Measurements from ENCODE around the gene MTHFD1.

The MTHFD1 gene

DNA sequence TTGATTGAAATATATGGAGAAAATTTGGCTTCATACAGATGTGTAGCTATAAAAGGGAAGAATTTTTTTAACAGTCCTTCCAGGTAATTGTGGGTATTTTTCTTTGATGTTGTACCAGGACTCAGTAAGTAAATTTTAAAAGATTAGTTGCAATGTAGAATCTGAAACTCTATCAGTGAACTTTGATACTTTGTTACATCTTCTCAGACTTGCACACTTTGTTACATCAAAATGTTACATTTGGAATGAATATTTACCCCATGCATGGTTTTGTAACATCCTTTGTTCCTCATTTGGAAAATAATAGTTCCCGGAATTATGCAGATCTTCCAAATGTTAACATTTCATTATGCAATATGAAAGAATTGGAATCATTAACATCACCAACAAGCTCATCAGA, 13.8 kb downstream of the MTHFD1 start:
- TF ChIP-seq FOXP2 (optimal IDR thresholded peaks at IDR 0.05; ENCODE audit: borderline replicate concordance, extremely low read depth, extremely low read length, insufficient read depth) (no peak), POLR2AphosphoS5 (IDR thresholded peaks at IDR 0.05; ENCODE audit: low read depth, low read length) (no peak), SIN3A (IDR thresholded peaks at IDR 0.05; ENCODE audit: borderline replicate concordance, insufficient read depth, low read length) (no peak), TAF1 (IDR thresholded peaks at IDR 0.05; ENCODE audit: borderline replicate concordance, insufficient read depth, low read length) (no peak)
- TF ChIP-seq, protein P1, sequence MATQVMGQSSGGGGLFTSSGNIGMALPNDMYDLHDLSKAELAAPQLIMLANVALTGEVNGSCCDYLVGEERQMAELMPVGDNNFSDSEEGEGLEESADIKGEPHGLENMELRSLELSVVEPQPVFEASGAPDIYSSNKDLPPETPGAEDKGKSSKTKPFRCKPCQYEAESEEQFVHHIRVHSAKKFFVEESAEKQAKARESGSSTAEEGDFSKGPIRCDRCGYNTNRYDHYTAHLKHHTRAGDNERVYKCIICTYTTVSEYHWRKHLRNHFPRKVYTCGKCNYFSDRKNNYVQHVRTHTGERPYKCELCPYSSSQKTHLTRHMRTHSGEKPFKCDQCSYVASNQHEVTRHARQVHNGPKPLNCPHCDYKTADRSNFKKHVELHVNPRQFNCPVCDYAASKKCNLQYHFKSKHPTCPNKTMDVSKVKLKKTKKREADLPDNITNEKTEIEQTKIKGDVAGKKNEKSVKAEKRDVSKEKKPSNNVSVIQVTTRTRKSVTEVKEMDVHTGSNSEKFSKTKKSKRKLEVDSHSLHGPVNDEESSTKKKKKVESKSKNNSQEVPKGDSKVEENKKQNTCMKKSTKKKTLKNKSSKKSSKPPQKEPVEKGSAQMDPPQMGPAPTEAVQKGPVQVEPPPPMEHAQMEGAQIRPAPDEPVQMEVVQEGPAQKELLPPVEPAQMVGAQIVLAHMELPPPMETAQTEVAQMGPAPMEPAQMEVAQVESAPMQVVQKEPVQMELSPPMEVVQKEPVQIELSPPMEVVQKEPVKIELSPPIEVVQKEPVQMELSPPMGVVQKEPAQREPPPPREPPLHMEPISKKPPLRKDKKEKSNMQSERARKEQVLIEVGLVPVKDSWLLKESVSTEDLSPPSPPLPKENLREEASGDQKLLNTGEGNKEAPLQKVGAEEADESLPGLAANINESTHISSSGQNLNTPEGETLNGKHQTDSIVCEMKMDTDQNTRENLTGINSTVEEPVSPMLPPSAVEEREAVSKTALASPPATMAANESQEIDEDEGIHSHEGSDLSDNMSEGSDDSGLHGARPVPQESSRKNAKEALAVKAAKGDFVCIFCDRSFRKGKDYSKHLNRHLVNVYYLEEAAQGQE (IDR thresholded peaks at IDR 0.05; ENCODE audit: insufficient read depth in 1 of 2, low read depth in 2 of 2, low read length in 2 of 2) = no peak

GRCh38 chr14:64405295-64405694, 17.1 kb downstream of the MTHFD1 start:
- TF ChIP-seq FOXP2 (optimal IDR thresholded peaks at IDR 0.05; ENCODE audit: borderline replicate concordance, extremely low read depth, extremely low read length, insufficient read depth) = no peak
- TF ChIP-seq SIN3A (IDR thresholded peaks at IDR 0.05; ENCODE audit: borderline replicate concordance, insufficient read depth, low read length) = no peak
- no peak for TF ChIP-seq TAF1 (IDR thresholded peaks at IDR 0.05; ENCODE audit: borderline replicate concordance, insufficient read depth, low read length)
- TF ChIP-seq, protein P1 (IDR thresholded peaks at IDR 0.05; ENCODE audit: insufficient read depth in 1 of 2, low read depth in 2 of 2, low read length in 2 of 2) = no peak
- TF ChIP-seq POLR2AphosphoS5 (IDR thresholded peaks at IDR 0.05; ENCODE audit: low read depth, low read length) = no peak

DNA sequence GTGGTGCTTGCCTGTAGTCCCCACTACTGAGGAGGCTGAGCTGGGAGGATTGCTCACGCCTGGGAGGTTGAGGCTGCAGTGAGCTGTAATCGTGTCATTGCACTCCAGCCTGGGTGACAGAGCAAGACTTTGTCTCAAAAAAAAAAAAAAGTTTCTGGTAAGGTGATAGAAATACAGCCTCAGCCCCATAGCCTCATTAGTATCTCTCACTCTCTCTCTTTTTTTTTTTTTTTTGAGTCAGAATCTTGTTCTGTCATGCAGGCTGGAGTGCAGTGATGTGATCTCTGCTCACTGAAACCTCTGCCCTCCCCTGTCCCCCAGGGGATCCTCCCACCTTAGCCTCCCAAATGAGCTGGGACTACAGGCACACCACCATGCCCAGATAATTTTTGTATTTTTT, 19.2 kb downstream of the MTHFD1 start:
- TF ChIP-seq, protein P1 (IDR thresholded peaks at IDR 0.05; ENCODE audit: insufficient read depth in 1 of 2, low read depth in 2 of 2, low read length in 2 of 2) = no peak

DNA sequence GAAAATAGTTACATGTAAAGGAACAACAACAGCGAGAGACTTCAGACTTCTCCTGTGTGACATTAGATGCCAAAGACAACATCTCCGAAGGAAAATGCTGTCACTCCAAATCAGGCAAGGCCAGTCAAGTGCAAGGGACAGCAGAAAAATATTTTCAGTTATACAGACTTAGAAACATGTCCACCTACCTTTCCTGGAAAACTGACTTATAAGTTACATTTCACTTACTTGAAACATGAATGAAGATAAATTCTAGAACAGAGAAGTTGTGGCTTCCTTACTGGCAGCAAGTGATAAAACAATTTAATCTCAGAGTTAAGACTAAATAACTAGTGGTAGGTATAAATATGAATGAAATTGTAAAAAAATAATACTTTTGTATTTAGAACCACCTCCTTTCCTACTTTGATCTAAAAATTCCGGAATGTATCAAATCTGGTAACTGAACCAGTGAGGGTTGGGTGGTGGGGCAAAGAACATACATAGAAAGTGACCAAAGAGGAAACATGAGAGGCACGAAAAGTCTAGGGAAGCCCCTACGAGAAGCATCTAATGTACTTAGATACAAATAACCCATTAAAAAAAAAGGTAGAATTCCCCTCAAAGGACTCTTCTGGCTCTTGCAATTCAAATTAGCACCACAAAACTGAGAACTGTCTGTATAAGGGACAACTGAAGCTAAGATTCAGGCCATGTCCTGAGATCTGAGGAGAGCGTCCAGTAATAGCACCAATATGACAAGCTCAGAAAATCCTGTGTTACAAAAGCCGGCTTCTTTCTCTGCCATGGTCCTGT, 21.2 kb downstream of the MTHFD1 start:
- TF ChIP-seq POLR2AphosphoS5 (IDR thresholded peaks at IDR 0.05; ENCODE audit: low read depth, low read length) (no peak), FOXP2 (optimal IDR thresholded peaks at IDR 0.05; ENCODE audit: borderline replicate concordance, extremely low read depth, extremely low read length, insufficient read depth) (no peak)

DNA sequence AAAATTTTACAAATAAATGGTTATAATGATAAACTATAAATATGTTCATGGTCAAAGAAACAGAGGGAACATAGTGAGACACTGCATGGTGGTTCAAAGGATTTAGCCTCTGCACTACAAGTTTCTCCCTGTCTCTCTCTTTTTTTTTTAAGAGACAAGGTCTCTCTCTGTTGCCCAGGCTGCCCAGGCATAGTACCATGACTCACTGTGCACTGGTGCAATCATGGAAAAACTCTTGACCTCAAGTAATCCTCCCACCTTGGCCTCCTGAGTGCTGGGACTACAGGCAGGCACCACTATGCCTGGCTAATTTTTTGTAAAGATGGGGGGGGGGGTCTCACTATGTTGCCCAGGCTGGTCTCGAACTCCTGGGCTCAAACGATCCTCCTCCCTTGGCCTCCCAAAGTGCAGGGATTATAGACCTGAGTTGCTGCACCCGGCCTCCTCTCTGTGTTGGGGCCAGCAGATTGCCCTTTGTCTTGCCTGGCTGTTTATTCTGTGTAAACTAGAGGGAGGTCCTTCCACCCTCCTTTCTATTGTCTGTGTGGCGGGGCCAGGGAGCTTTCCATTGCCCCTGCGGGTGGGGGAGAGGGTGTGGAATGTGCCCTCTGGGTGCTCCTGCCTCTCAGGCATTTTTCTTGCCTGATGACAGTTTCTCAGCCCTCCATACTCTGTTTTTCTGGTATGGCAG, 22.1 kb downstream of the MTHFD1 start:
- no peak for TF ChIP-seq FOXP2 (optimal IDR thresholded peaks at IDR 0.05; ENCODE audit: borderline replicate concordance, extremely low read depth, extremely low read length, insufficient read depth)
- TF ChIP-seq POLR2AphosphoS5 (IDR thresholded peaks at IDR 0.05; ENCODE audit: low read depth, low read length) = no peak
- no peak for TF ChIP-seq SIN3A (IDR thresholded peaks at IDR 0.05; ENCODE audit: borderline replicate concordance, insufficient read depth, low read length)
- TF ChIP-seq TAF1 (IDR thresholded peaks at IDR 0.05; ENCODE audit: borderline replicate concordance, insufficient read depth, low read length) = no peak
- TF ChIP-seq, protein P1 (IDR thresholded peaks at IDR 0.05; ENCODE audit: insufficient read depth in 1 of 2, low read depth in 2 of 2, low read length in 2 of 2) = no peak
